H9 (cell line): ENCODE measurements around the gene BRWD1. TPM values are rescaled to one million over a fixed set of nuclear protein-coding genes. Genes with fewer than 3 reads are reported as not detected.

Source experiments
- DNase-seq: peaks from one replicate; pipeline ENCODE4 v3.0.0-alpha.2; 2017
- H2AFZ ChIP-seq: one replicate; pipeline ENCODE4 v1.6.1; 2013; ENCODE audit warnings: mild to moderate bottlenecking, low read length, control low read depth, moderate library complexity
- H2AK5ac ChIP-seq: 2 replicates; pipeline ENCODE4 v1.6.1; 2013; ENCODE audit warnings: low read length, control low read depth, mixed read lengths; ENCODE audit not compliant: insufficient read length
- H2BK120ac ChIP-seq: one replicate; pipeline ENCODE4 v1.6.1; 2013; ENCODE audit warnings: low read depth, mild to moderate bottlenecking, low read length, control low read depth, inconsistent platforms; ENCODE audit not compliant: poor library complexity, severe bottlenecking
- H2BK12ac ChIP-seq: 2 replicates; pipeline ENCODE4 v1.6.1; 2013; ENCODE audit warnings: low read length, control low read depth, mixed read lengths, low read depth; ENCODE audit not compliant: insufficient read length
- H2BK15ac ChIP-seq: 2 replicates; pipeline ENCODE4 v1.6.1; 2013; ENCODE audit warnings: low read depth, low read length, control low read depth
- H2BK20ac ChIP-seq: one replicate; pipeline ENCODE4 v1.6.1; 2013; ENCODE audit warnings: low read depth, mild to moderate bottlenecking, low read length, control low read depth, inconsistent platforms; ENCODE audit not compliant: poor library complexity, severe bottlenecking
- H2BK5ac ChIP-seq: 2 replicates; pipeline ENCODE4 v1.6.1; 2013; ENCODE audit warnings: low read length, control low read depth, mixed read lengths; ENCODE audit not compliant: insufficient read length
- H3K14ac ChIP-seq: 2 replicates; pipeline ENCODE4 v1.6.1; 2013; ENCODE audit warnings: low read length, control low read depth; ENCODE audit not compliant: insufficient read depth
- H3K18ac ChIP-seq: 2 replicates; pipeline ENCODE4 v1.6.1; 2013; ENCODE audit warnings: low read depth, mild to moderate bottlenecking, mixed read lengths, low read length, control low read depth; ENCODE audit not compliant: insufficient read length
- H3K23ac ChIP-seq: 2 replicates; pipeline ENCODE4 v1.6.1; 2013; ENCODE audit warnings: low read length, control low read depth, mixed read lengths, low read depth; ENCODE audit not compliant: insufficient read length
- H3K23me2 ChIP-seq: 2 replicates; pipeline ENCODE4 v1.6.1; 2013; ENCODE audit warnings: low read depth, mild to moderate bottlenecking, mixed read lengths, low read length, control low read depth; ENCODE audit not compliant: insufficient read length, poor library complexity, severe bottlenecking
- H3K27ac ChIP-seq: 2 replicates; pipeline ENCODE4 v1.5.1; 2013; ENCODE audit warnings: low read length, control low read depth, mixed read lengths, low read depth; ENCODE audit not compliant: insufficient read length
- H3K27me3 ChIP-seq: 2 replicates; pipeline ENCODE4 v1.6.1; 2013; ENCODE audit warnings: low read length, control low read depth, inconsistent platforms; ENCODE audit not compliant: insufficient read depth
- H3K4ac ChIP-seq: 2 replicates; pipeline ENCODE4 v1.6.1; 2013; ENCODE audit warnings: low read depth, mild to moderate bottlenecking, control low read depth, inconsistent platforms, low read length, moderate library complexity
- H3K4me1 ChIP-seq: 2 replicates; pipeline ENCODE4 v1.6.1; 2013; ENCODE audit warnings: low read length, control low read depth, inconsistent platforms; ENCODE audit not compliant: insufficient read depth
- H3K4me2 ChIP-seq: 2 replicates; pipeline ENCODE4 v1.6.1; 2013; ENCODE audit warnings: low read length, control low read depth, mixed read lengths; ENCODE audit not compliant: insufficient read length, insufficient read depth
- H3K56ac ChIP-seq: 2 replicates; pipeline ENCODE4 v1.6.1; 2013; ENCODE audit warnings: low read depth, mild to moderate bottlenecking, mixed read lengths, low read length, control low read depth; ENCODE audit not compliant: insufficient read length
- H3K79me1 ChIP-seq: 2 replicates; pipeline ENCODE4 v1.6.1; 2013; ENCODE audit warnings: low read depth, mild to moderate bottlenecking, moderate library complexity, low read length, control low read depth, inconsistent platforms; ENCODE audit not compliant: insufficient read depth, poor library complexity, severe bottlenecking
- H3K79me2 ChIP-seq: 2 replicates; pipeline ENCODE4 v1.6.1; 2013; ENCODE audit warnings: low read length, control low read depth, inconsistent platforms; ENCODE audit not compliant: insufficient read depth
- H3K9ac ChIP-seq: 2 replicates; pipeline ENCODE4 v1.6.1; 2013; ENCODE audit warnings: low read length, control low read depth, mixed read lengths; ENCODE audit not compliant: insufficient read length; ENCODE audit errors: extremely low read depth
- H3K9me3 ChIP-seq: one replicate; pipeline ENCODE4 v1.6.1; 2013; ENCODE audit warnings: low read depth, low read length, inconsistent platforms; ENCODE audit not compliant: control insufficient read depth
- H3T11ph ChIP-seq: one replicate; pipeline ENCODE4 v1.6.1; 2013; ENCODE audit warnings: mild to moderate bottlenecking, low read length, control low read depth, inconsistent platforms
- H4K20me1 ChIP-seq: one replicate; pipeline ENCODE4 v1.6.1; 2013; ENCODE audit not compliant: control insufficient read depth, insufficient read length, insufficient read depth
- H4K5ac ChIP-seq: 2 replicates; pipeline ENCODE4 v1.6.1; 2013; ENCODE audit warnings: low read depth, mild to moderate bottlenecking, mixed read lengths, low read length, control low read depth; ENCODE audit not compliant: insufficient read length
- H4K8ac ChIP-seq: replicated peaks from 2 replicates; pipeline ENCODE4 v1.6.1; 2013; ENCODE audit warnings: low read length, control low read depth, mixed read lengths, low read depth; ENCODE audit not compliant: insufficient read length
- H4K91ac ChIP-seq: 2 replicates; pipeline ENCODE4 v1.6.1; 2013; ENCODE audit warnings: low read depth, mild to moderate bottlenecking, moderate library complexity, mixed read lengths, low read length, control low read depth; ENCODE audit not compliant: insufficient read length
- H3K27ac Mint-ChIP-seq, 3 experiments: 2 replicates in 2 of 3; 3 replicates in 1 of 3; pipeline ENCODE4 v1.8.0; 2020 to 2021; ENCODE audit warnings: mixed read lengths in 3 of 3, mild to moderate bottlenecking in 1 of 3, moderate library complexity in 1 of 3
- H3K27me3 Mint-ChIP-seq: 2 replicates; pipeline ENCODE4 v1.8.0; 2021; ENCODE audit warnings: low read depth, mild to moderate bottlenecking, moderate library complexity, mixed read lengths
- H3K36me3 Mint-ChIP-seq, 3 experiments: 2 replicates in 2 of 3; 3 replicates in 1 of 3; pipeline ENCODE4 v1.8.0; 2020 to 2021; ENCODE audit warnings: low read depth in 3 of 3, mixed read lengths in 3 of 3; ENCODE audit not compliant: insufficient read depth in 1 of 3
- H3K4me1 Mint-ChIP-seq, 2 experiments: 2 replicates each; pipeline ENCODE4 v1.8.0; 2020; ENCODE audit warnings: mixed read lengths in 2 of 2
- H3K4me3 Mint-ChIP-seq, 2 experiments: 2 replicates in 1 of 2; 3 replicates in 1 of 2; pipeline ENCODE4 v1.8.0; 2020 to 2021; ENCODE audit warnings: mild to moderate bottlenecking in 2 of 2, mixed read lengths in 2 of 2, moderate library complexity in 1 of 2
- H3K9me3 Mint-ChIP-seq, 2 experiments: 2 replicates in 1 of 2; 3 replicates in 1 of 2; pipeline ENCODE4 v1.8.0; 2020; ENCODE audit warnings: mild to moderate bottlenecking in 2 of 2, mixed read lengths in 2 of 2, moderate library complexity in 1 of 2
- WGBS: extraction: QIAGEN DNeasy Blood & Tissue Kit; methylation state at CpG from one replicate; pipeline ENCODE4 v1.1.7; 2013; ENCODE audit warnings: missing lambda C conversion rate, low lambda C conversion rate, mixed read lengths; ENCODE audit not compliant: insufficient read length; ENCODE audit errors: extremely low coverage; 5-methylcytosine and 5-hydroxymethylcytosine counted together
- total RNA-seq: library from RNA; stranded (reverse); gene quantifications from 2 replicates; pipeline ENCODE4 v1.2.1, GENCODE V29; 2021
- TF ChIP-seq, protein P1 (sequence below): fragments of 200-600 bp; sonication (generic); conservative IDR thresholded peaks from 3 replicates; pipeline ENCODE4 v1.8.0; 2021; ENCODE audit warnings: antibody characterized with exemption, mild to moderate bottlenecking

BRWD1 gene
- total RNA-seq, 1 experiment from 2014 or later, result 48.4 TPM

DNA sequence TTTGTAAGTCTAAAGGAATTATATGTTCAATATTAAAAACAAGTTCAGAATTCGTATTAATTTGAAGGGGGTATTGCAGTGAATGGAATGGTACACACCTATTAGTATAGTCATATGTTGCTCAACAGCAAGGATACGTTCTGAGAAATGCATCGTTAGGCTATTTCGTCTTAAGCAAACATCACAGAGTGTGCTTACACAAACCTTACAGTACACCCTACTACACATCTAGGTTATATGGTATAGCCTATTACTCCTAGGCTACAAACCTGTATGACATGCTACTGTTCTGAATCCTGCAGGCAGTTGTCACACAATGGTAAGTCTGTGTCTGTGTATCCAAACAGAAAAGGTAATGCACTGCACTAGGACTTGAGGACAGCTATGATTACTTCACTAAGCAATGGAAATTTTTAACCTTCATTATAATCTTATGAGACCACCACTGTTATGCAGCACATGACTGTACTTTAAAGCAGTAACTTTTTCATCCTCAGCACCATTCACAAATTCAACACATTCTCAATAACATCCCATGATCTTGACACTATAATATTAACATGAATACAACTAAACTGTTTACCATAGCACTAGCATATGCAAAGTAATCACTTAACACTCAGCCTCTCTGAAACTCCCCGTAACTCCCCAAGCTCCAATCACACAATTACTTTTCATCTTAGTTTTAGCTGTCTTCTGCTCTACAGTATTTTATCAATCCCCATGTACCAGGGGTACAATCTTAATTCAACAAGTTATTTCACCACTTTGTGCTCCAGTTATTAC is 115.8 kb downstream of the BRWD1 start:
- H3K27me3 Mint-ChIP-seq, result no peaks in the 10 kb centered on the region
- no peaks in the 10 kb centered on the region for H3K23me2 ChIP-seq
- no peak overlapping the region for H3K23ac ChIP-seq
- H3K4me3 Mint-ChIP-seq, result no peak overlapping the region
- no peak for DNase-seq
- H3K14ac ChIP-seq, result no peak overlapping the region
- H2BK5ac ChIP-seq, result no peak overlapping the region
- no peak overlapping the region for H4K91ac ChIP-seq
- no peak overlapping the region for H3T11ph ChIP-seq
- no peak overlapping the region for H2BK12ac ChIP-seq
- no peaks in the 10 kb centered on the region for H3K79me1 ChIP-seq
- H3K36me3 Mint-ChIP-seq, result peaks cover 14 to 75% (median 65%) of the 10 kb centered on the region in 3 experiments; a peak in 5 of 7 replicates
- H2BK120ac ChIP-seq, result no peak overlapping the region
- H4K8ac ChIP-seq, result no peak overlapping the region
- no peak overlapping the region for H3K9ac ChIP-seq
- no peak overlapping the region for H3K27ac ChIP-seq
- WGBS, result no CpG with 5 or more reads among the region's 5 CpGs
- no peaks in the 10 kb centered on the region for H3K9me3 Mint-ChIP-seq
- H3K4me1 ChIP-seq, result no peaks in the 10 kb centered on the region
- no peak overlapping the region for H2BK15ac ChIP-seq
- no peak overlapping the region for H3K4ac ChIP-seq
- H2AFZ ChIP-seq, result no peak overlapping the region
- H3K56ac ChIP-seq, result no peak overlapping the region
- no peak overlapping the region for H3K27ac Mint-ChIP-seq
- no peaks in the 10 kb centered on the region for H3K79me2 ChIP-seq
- TF ChIP-seq, protein P1, sequence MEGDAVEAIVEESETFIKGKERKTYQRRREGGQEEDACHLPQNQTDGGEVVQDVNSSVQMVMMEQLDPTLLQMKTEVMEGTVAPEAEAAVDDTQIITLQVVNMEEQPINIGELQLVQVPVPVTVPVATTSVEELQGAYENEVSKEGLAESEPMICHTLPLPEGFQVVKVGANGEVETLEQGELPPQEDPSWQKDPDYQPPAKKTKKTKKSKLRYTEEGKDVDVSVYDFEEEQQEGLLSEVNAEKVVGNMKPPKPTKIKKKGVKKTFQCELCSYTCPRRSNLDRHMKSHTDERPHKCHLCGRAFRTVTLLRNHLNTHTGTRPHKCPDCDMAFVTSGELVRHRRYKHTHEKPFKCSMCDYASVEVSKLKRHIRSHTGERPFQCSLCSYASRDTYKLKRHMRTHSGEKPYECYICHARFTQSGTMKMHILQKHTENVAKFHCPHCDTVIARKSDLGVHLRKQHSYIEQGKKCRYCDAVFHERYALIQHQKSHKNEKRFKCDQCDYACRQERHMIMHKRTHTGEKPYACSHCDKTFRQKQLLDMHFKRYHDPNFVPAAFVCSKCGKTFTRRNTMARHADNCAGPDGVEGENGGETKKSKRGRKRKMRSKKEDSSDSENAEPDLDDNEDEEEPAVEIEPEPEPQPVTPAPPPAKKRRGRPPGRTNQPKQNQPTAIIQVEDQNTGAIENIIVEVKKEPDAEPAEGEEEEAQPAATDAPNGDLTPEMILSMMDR, result no peak
- H2BK20ac ChIP-seq, result no peak overlapping the region
- H3K18ac ChIP-seq, result no peak overlapping the region
- H3K4me2 ChIP-seq, result no peak overlapping the region
- peaks cover 0 to 3% of the 10 kb centered on the region in 2 experiments; a peak in 1 of 4 replicates for H3K4me1 Mint-ChIP-seq
- no peaks in the 10 kb centered on the region for H3K9me3 ChIP-seq
- H4K5ac ChIP-seq, result no peak overlapping the region
- H3K27me3 ChIP-seq, result no peaks in the 10 kb centered on the region
- no peak overlapping the region for H2AK5ac ChIP-seq
- H4K20me1 ChIP-seq, result no peaks in the 10 kb centered on the region
